ENCODE measurements around the gene CD300H. TPM values are rescaled to one million over a fixed set of nuclear protein-coding genes. Genes with fewer than 3 reads are reported as not detected.

Gene CD300H
- total RNA-seq, 6 donors from 2014 or later = 0.37 to 2.7 TPM; not detected in 4

- no peak overlapping the region for H3K27ac ChIP-seq
- H3K4me3 ChIP-seq = no peak overlapping the region
- DNase-seq (no peak), ATAC-seq (ENCODE audit: low FRiP score in 2 of 2) (no peak)
- no peaks in the 10 kb centered on the region for H3K9me3 ChIP-seq
- no peaks in the 10 kb centered on the region for H3K4me1 ChIP-seq
- WGBS, 2 donors = 73 to 77% methylated on average over 18 to 23 of the region's 23 CpGs
- no peaks in the 10 kb centered on the region for H3K36me3 ChIP-seq
- H3K27me3 ChIP-seq = no peaks in the 10 kb centered on the region
- TF ChIP-seq POLR2A (IDR thresholded peaks at IDR 0.05) (no peak), EP300 (IDR thresholded peaks at IDR 0.05) (no peak), CTCF (IDR thresholded peaks at IDR 0.05) (no peak), POLR2AphosphoS5 (IDR thresholded peaks at IDR 0.05) (no peak)
Measured at GRCh38 chr17:74541176-74542111, 25.9 kb downstream of the CD300H start.

DNA sequence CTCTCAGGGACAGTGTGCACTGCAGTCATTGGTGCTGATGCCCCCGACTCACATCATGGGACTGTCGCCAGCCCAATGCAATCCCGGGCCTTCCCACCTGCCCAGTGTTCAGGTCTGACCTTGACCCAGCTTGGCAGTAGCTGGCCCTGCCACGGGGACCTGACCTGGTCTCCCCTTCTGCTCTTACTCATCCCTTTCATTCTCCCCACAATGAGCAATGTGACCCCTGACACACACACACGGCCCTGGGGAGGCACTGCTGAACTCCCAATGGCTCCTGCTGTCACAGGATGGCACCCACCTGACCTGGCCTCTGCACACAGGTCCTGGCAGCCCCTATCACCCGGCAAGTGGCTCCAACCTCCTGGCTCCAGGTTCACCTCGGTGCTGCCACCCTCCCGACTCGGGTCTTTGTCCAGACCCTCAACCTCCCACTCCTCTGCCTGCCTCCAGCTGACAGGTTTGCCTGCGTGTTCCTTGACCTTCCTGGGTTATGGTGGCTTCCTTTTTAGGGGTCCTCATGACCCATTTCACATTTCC is 28.0 kb downstream of the CD300H start:
- ATAC-seq (ENCODE audit: low FRiP score in 2 of 2) = no peak
- TF ChIP-seq EP300 (IDR thresholded peaks at IDR 0.05) (no peak), POLR2A (IDR thresholded peaks at IDR 0.05) (no peak), CTCF (IDR thresholded peaks at IDR 0.05) (no peak), POLR2AphosphoS5 (IDR thresholded peaks at IDR 0.05) (no peak)

DNA sequence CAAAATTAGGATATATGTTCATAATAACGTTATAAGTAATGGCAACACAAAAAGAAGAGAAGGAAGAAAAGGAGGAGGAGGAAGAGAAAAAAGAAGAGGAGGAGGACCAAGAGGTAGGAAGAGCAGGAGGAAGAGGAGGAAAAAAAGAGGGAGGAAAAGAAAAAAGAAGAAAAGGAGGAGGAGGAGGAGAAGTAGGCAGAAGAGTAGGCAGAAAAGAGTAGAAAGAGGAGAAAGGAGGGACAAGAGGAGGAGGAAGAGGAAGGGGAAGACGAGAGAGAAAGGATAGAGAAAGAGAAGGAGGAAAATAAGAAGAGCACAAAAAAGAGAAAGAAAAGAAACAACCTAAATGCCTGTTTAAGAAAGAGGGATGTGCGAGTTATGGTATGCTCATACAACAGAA is 30.4 kb downstream of the CD300H start:
- no peak for TF ChIP-seq POLR2AphosphoS5 (IDR thresholded peaks at IDR 0.05)
- no peak for TF ChIP-seq CTCF (IDR thresholded peaks at IDR 0.05)
- TF ChIP-seq POLR2A (IDR thresholded peaks at IDR 0.05) = no peak
- no peak for TF ChIP-seq EP300 (IDR thresholded peaks at IDR 0.05)
- DNase-seq (no peak), ATAC-seq (ENCODE audit: low FRiP score in 2 of 2) (no peak)
- H3K9me3 ChIP-seq = no peaks in the 10 kb centered on the region
- no peak overlapping the region for H3K4me3 ChIP-seq
- H3K36me3 ChIP-seq = no peaks in the 10 kb centered on the region
- no peaks in the 10 kb centered on the region for H3K27me3 ChIP-seq
- H3K27ac ChIP-seq = no peak overlapping the region
- WGBS, 2 donors = 55 to 75% methylated on average over 3 of the region's 3 CpGs
- no peaks in the 10 kb centered on the region for H3K4me1 ChIP-seq

More for the DNA sequence above, 28.0 kb downstream of the CD300H start:
- WGBS, 2 donors = 75 to 81% methylated on average over 10 of the region's 10 CpGs
- H3K9me3 ChIP-seq = no peaks in the 10 kb centered on the region
- no peaks in the 10 kb centered on the region for H3K27me3 ChIP-seq
- DNase-seq = no peak
- H3K4me1 ChIP-seq = no peaks in the 10 kb centered on the region
- H3K27ac ChIP-seq = no peak overlapping the region
- no peak overlapping the region for H3K4me3 ChIP-seq
- no peaks in the 10 kb centered on the region for H3K36me3 ChIP-seq

DNA sequence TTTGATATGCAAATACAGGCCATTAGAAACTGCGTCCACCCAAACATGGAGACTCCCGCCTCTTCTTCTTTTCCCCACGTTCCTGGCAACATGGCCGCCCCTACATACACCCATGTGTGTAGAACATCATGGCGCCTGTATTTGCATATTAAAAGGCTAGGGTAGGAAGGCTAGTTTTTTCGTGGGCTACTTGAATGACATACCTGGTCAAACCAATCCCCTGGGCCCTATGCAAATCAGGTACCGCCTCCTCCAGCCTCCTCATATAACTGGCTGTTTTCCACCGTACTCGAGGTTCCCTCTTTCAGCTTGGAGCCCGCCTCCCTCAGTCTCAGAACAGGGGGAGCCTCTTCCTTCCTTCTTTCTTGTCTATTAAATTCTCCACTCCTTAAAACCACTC is 35.2 kb downstream of the CD300H start:
- WGBS, 2 donors = 54 to 63% methylated on average over 10 of the region's 10 CpGs
- H3K27me3 ChIP-seq = no peaks in the 10 kb centered on the region
- ATAC-seq (ENCODE audit: low FRiP score in 2 of 2) = peak; percentile 85 to 86
- no peaks in the 10 kb centered on the region for H3K4me1 ChIP-seq
- no peaks in the 10 kb centered on the region for H3K36me3 ChIP-seq
- TF ChIP-seq CTCF (IDR thresholded peaks at IDR 0.05) (no peak), EP300 (IDR thresholded peaks at IDR 0.05) (no peak), POLR2AphosphoS5 (IDR thresholded peaks at IDR 0.05) (peak; percentile 11 to 30), POLR2A (IDR thresholded peaks at IDR 0.05) (peak in 2 of 4 donors; percentile 47 to 80)
- peak overlapping the region in 2 of 4 donors; percentile 72 to 81 for H3K27ac ChIP-seq
- DNase-seq = peak in 1 of 2 donors; percentile 79
- no peaks in the 10 kb centered on the region for H3K9me3 ChIP-seq
- H3K4me3 ChIP-seq = peak overlapping the region in 3 of 4 donors; percentile 18 to 34 (median 26)
